HEK293T (cell line): ENCODE measurements around the gene SSBP2.

Source experiments
- CTCF ChIA-PET: fragments of 350-600 bp; formaldehyde crosslinking; extraction: SDS; loops from one replicate; lab custom pipeline; 2021; ENCODE audit warnings: antibody characterized with exemption, inconsistent platforms; lab: Yijun Ruan, JAX
- POLR2A ChIA-PET: fragments of 350-600 bp; formaldehyde crosslinking; extraction: SDS; loops from one replicate; lab custom pipeline; 2020; ENCODE audit warnings: antibody characterized with exemption, inconsistent platforms; lab: Yijun Ruan, JAX
- DNase-seq: peaks from one replicate; pipeline ENCODE4 v3.0.0; 2012; ENCODE audit warnings: mixed read lengths; ENCODE audit errors: extremely low spot score
- ARNT ChIP-seq: fragments of 450-650 bp; IDR thresholded peaks from 2 replicates; pipeline ENCODE4 v1.6.1; 2017; ENCODE audit warnings: mild to moderate bottlenecking
- BHLHE40 ChIP-seq: fragments of 450-650 bp; IDR thresholded peaks from 2 replicates; pipeline ENCODE4 v1.6.1; 2016; ENCODE audit warnings: mild to moderate bottlenecking, moderate library complexity, borderline replicate concordance
- CTBP1 ChIP-seq: fragments of 450-650 bp; IDR thresholded peaks from 2 replicates; pipeline ENCODE4 v1.6.1; 2016; ENCODE audit warnings: borderline replicate concordance
- ELF4 ChIP-seq: fragments of 450-650 bp; IDR thresholded peaks from 2 replicates; pipeline ENCODE4 v1.6.1; 2017; ENCODE audit warnings: antibody characterized with exemption
- FOXA1 ChIP-seq: fragments of 450-650 bp; IDR thresholded peaks from 2 replicates; pipeline ENCODE4 v1.6.1; 2016; ENCODE audit warnings: mild to moderate bottlenecking
- FOXK2 ChIP-seq: fragments of 450-650 bp; IDR thresholded peaks from 2 replicates; pipeline ENCODE4 v1.6.1; 2016; ENCODE audit warnings: mild to moderate bottlenecking
- FOXM1 ChIP-seq: fragments of 450-650 bp; IDR thresholded peaks from 2 replicates; pipeline ENCODE4 v1.6.1; 2017; ENCODE audit warnings: mild to moderate bottlenecking, borderline replicate concordance
- HDGF ChIP-seq: fragments of 450-650 bp; IDR thresholded peaks from 2 replicates; pipeline ENCODE4 v1.6.1; 2017; ENCODE audit warnings: antibody characterized with exemption, borderline replicate concordance
- L3MBTL2 ChIP-seq: fragments of 450-650 bp; conservative IDR thresholded peaks from 2 replicates; pipeline ENCODE4 v1.6.1; 2016; ENCODE audit warnings: mild to moderate bottlenecking
- LEF1 ChIP-seq: fragments of 450-650 bp; IDR thresholded peaks from 2 replicates; pipeline ENCODE4 v1.6.1; 2017; ENCODE audit warnings: mild to moderate bottlenecking, borderline replicate concordance
- NFRKB ChIP-seq: fragments of 450-650 bp; IDR thresholded peaks from 2 replicates; pipeline ENCODE4 v1.6.1; 2016; ENCODE audit warnings: mild to moderate bottlenecking, moderate library complexity
- PKNOX1 ChIP-seq: fragments of 450-650 bp; IDR thresholded peaks from 2 replicates; pipeline ENCODE4 v1.6.1; 2016
- SP1 ChIP-seq: fragments of 450-650 bp; IDR thresholded peaks from 2 replicates; pipeline ENCODE4 v1.6.1; 2017
- SUZ12 ChIP-seq: fragments of 450-650 bp; IDR thresholded peaks from 2 replicates; pipeline ENCODE4 v1.6.1; 2016; ENCODE audit warnings: mild to moderate bottlenecking
- TARDBP ChIP-seq: fragments of 450-650 bp; IDR thresholded peaks from 2 replicates; pipeline ENCODE4 v1.6.1; 2016
- ZNF384 ChIP-seq: fragments of 450-650 bp; IDR thresholded peaks from 2 replicates; pipeline ENCODE4 v1.6.1; 2016

Gene SSBP2

DNA sequence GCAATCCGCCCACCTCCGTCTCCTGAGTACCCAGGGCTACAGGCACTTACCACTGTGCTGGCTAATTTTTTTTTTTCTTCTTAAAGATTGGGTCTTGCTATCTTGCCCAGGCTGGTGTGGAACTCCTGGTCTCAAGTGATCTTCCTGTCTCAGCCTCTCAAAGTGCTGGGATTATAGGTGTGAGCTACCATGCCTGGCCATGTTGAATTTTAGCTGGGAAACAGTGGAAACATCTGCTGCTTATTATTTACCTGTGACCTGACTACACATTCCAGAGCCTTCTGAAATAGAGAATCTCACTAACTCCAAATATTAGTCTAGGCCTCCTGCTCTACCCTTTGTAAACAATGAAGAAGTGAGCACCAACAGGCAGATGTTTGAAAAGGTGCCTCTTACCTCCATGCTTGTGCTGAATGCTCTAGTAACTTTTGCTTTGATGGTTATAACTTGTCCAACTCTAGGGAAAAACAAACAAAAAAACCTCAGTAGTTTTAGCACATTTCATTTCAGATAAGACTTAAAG is 379.5 kb downstream of the SSBP2 start:
- POLR2A ChIA-PET: no interaction called here
- no peak for DNase-seq
- CTCF ChIA-PET: no interaction called here
- TF ChIP-seq TARDBP: no peak
- no peak for TF ChIP-seq ARNT
- TF ChIP-seq BHLHE40: no peak
- no peak for TF ChIP-seq SP1
- TF ChIP-seq PKNOX1: no peak
- no peak for TF ChIP-seq FOXM1
- TF ChIP-seq LEF1: no peak
- TF ChIP-seq NFRKB: no peak
- no peak for TF ChIP-seq SUZ12
- no peak for TF ChIP-seq ELF4
- TF ChIP-seq ZNF384: no peak
- TF ChIP-seq FOXA1: no peak
- TF ChIP-seq HDGF: no peak
- no peak for TF ChIP-seq FOXK2
- TF ChIP-seq L3MBTL2: no peak
- no peak for TF ChIP-seq CTBP1

- ChIA-PET CTCF (no interaction called here), POLR2A (no interaction called here)
- TF ChIP-seq BHLHE40 (no peak), HDGF (no peak), PKNOX1 (no peak), ELF4 (no peak), SP1 (no peak), SUZ12 (no peak), L3MBTL2 (no peak), LEF1 (no peak), FOXA1 (no peak), ARNT (no peak), CTBP1 (no peak), TARDBP (no peak)
Measured at GRCh38 chr5:81370912-81371311, 380.0 kb downstream of the SSBP2 start.

GRCh38 chr5:81365541-81365940 is 385.4 kb downstream of the SSBP2 start:
- CTCF ChIA-PET: no interaction called here

More at GRCh38 chr5:81370912-81371311, 380.0 kb downstream of the SSBP2 start:
- DNase-seq: no peak

DNA sequence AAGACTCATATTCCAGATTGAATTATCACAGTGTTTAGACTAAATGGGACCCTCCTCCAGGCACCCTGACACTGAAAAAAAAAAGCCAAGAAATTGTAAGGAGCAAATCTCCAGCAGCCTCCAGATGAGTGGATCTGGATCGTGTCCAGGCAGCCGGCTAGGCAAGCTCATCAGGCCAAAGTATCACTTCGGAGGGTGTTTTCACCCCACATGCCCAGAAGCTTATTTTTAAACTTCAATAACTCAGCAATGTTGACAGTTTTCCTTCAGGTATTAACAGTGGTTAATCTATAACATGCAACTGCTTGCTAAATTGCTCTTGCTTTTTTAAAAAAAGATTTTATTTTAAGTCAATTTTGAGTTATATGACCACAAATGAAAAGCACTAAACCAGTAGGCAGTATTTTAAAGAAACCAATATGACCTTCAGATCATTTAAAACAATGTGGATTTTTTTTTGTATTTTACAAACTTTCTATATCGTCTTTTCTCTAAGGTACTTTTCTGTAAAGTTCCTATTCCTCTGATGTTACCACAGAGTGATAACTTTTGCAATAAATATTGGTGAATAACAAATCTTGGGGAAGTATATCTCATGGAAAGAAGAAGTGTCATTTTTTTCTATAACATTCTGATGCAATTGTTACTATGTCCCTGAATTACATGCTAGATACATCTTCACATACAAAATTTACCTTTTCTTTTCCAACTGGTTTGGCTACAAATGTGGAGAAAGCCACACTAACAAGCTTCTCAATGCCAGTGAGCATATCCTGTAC is 387.6 kb downstream of the SSBP2 start:
- no peak for DNase-seq
- POLR2A ChIA-PET: no interaction called here
- CTCF ChIA-PET: no interaction called here
- TF ChIP-seq ARNT: no peak
- no peak for TF ChIP-seq FOXK2
- no peak for TF ChIP-seq TARDBP
- TF ChIP-seq L3MBTL2: no peak
- TF ChIP-seq ZNF384: no peak
- no peak for TF ChIP-seq FOXM1
- TF ChIP-seq NFRKB: no peak

More at GRCh38 chr5:81365541-81365940, 385.4 kb downstream of the SSBP2 start:
- POLR2A ChIA-PET: no interaction called here
- TF ChIP-seq TARDBP (no peak), ZNF384 (no peak), SP1 (no peak), L3MBTL2 (no peak), NFRKB (no peak), FOXM1 (no peak), HDGF (no peak), FOXK2 (no peak)
- no peak for DNase-seq
